HG03378 (cell line): ENCODE measurements around the gene MYCBP2.
"Not testable (repeated sequence)": the region's sequence is repeated elsewhere in the genome, so short reads cannot be mapped to it uniquely, and the experiment has no call there.

Source experiments
- ATAC-seq: cut with Tn5 transposase; IDR thresholded peaks from one replicate; pipeline ENCODE4 v1.9.1; 2021; ENCODE audit warnings: mild to moderate bottlenecking, moderate library complexity; ENCODE audit not compliant: unreplicated experiment

MYCBP2 gene

DNA sequence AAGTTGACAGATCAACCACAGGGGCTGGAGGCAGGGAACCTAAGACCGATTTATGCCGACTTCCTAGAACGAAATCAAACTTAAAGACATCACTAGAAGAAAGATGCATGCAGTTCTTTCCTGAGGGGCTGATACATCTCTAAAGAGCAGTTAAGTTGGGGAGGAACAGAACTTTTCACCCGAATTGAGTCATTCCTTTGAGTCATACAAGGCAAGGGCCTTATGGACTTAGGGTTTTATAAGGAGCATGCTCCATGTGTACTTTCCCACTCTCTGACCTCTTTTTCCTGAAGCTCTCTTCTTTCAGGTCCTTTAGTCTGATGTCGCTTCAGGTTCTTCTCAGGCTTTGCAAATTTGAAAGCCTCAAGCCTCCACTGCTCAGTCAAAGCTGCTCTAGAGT, 292.0 kb downstream of the MYCBP2 start:
- no peak for ATAC-seq

DNA sequence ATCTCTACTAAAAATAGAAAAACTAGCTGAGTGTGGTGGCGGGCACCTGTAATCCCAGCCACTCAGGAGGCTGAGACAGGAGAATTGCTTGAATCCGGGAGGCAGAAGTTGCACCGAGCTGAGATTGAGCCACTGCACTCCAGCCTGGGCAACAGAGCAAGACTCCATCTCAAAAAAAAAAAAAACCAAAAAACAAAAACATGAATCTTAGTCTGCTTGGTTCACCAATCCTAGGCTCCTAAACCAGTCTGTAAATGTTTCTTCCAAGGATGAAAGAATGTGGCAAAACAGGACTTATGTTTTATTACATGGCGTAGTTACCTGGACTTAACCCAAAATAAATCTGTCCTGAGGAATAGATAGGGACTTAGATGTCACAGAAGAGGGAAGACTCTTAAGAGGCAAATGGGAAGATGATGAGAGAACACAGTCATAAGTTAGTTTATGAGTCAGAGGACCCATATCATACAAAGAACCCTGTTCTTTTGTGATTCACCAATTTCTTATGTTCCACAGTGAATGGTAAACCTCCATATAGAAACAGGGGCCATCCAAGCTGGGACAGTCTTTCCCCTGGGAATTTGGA, 293.1 kb downstream of the MYCBP2 start:
- ATAC-seq: no peak

DNA sequence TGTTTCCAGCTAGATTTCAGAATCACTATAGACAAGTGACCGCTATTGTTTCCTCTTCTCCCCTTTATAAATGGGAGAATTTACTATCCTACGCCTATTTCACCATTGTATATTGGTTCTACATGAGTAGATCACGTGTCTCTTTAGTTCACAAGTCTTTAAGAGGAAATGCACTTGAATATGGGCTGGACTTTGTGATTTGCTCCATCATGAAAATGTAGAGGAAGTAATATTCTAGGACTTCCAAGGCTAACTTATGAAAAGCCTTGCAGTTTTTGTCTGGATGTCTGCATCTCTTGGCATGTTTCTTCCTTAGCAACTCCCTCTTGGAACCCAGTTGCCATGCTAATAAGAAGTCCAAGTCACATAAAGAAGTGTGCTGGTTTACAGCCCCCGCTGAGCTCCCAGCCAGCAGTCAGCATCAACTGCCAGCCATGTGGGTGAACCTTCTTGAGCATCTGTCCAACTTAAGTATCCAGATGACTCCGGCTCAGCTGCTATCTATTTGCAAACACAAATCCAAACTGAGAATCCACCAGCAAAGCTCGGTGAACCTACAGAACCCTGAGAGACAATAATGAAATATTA, 295.1 kb downstream of the MYCBP2 start:
- no peak for ATAC-seq

DNA sequence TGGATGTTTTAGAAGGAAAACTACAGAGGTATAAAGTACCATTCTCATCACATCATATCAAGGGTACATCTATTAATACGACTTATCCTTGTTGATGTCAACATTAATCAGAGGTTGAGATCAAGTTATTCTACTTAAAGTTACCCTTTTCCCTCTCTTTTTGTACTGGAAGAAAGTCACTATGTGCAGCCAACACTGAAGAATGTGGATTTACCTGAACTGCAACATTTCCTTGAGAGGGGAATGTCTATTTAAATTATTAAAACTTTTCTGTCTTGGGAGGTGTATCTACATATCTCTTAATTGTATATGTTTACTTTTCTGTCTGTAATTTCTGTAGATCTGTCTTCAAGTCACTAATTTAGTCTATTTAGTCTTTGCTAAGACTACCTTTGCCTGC, 297.5 kb downstream of the MYCBP2 start:
- ATAC-seq: no peak

DNA sequence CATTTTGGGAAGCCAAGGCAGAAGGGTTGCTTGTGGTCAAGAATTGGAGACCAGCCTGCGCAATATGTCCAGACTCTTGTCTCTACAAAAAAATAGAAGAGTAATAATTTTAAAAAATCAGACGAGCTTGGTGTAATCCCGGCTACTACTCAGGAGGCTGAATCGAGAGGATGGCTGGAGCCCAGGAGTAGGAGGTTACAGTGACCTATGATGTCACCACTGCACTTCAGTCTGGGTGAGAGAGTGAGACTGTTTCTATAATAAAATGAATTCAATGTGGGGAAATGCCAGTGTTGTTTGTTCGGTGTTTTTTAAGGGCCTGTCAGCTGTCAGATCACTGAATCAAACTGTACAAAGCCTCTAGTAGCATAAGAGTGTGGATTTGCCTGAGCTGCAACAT, 298.7 kb downstream of the MYCBP2 start:
- ATAC-seq: no peak

DNA sequence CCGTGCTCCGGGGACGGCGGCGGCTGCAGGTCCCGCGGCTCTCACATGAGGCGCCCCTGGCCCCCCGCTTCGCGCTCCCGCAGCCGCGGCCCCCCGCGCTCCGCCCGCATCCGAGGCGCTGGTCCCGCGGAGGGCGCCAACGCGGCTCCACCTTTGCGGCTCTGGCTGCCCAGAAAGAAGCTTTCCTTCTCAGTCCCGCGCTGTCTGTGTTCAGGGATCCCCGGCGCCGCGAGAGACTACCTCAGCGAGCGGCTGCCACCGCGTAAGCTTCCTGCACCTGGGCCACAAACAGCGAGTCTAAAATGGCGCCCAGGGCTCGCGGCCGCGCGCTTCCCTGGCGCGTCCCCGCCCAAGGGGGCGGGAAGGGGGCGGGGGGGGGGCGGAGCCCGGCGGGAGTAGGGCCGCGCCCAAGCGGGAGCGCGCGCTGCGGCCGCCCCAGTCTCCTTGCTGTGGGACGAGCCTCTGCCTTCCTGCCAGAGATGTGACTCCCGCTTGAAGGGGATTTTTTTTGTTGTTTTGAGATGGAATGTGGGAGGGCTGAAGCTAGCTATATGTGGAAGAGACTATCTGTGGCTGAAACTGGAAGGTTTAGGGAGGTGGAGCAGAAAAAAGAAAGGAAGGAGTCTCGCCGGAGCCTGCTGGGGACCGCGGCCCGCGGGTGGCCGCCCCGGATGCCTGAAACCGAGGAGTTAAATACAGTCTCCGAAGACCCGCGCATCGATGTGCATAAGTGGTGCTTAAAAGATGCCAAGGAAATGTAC, 299.9 kb downstream of the MYCBP2 start, which contains the start of gene FBXL3:
Gene FBXL3 (minus strand): TSS at position 299 of the 761 bp plus-strand sequence. CDS start 5,299 bp downstream, outside the sequence.
- ATAC-seq: peak; percentile 53

DNA sequence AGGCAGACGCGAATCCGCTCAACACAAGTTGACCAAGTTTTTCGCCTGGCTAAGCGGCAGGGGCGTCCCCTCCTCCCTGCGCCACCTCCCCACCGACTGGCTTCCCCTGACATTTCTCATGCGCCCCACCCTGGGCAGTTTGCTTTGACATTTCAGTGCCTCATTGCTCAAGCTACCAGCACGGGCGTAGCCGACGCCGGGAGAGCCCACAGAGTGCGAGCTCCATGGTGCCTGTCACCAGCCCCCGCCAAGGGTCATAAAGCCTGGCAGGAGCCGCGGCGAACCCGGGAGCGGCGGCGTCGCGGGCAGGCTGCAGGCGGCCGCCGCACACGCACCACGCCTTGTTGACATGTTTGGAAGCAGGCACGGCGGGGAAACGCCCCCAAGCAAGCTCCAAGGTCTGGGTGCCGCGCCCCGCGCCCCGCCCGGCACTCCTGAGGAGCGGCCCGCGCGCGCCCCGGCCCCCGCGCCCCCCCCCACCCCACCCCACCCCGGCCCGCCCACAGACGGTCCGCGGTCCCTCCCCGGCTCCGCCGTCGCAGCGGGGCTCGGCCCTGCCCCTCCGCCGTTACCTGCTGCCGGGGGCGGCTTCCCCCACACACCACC, 300.5 kb downstream of the MYCBP2 start:
- peak; percentile 52 for ATAC-seq

DNA sequence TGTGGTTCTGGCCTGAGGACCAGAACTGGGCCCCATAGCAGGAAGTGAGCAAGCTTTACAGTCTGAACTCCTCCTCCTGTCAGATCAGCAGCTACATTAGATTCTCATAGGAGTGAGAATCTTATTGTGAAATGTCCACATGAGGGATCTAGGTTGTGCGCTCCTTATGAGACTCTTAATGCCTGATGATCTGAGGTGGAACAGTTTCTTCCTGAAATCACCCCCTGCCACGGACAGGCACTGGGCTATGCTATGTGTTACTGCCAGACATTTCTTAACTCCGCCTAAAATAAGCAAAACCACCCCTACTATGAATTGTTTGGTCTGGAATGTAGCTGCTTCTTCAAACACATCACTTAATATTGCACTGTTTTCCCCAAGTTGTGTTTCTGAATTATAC, 304.6 kb downstream of the MYCBP2 start:
- no peak for ATAC-seq

DNA sequence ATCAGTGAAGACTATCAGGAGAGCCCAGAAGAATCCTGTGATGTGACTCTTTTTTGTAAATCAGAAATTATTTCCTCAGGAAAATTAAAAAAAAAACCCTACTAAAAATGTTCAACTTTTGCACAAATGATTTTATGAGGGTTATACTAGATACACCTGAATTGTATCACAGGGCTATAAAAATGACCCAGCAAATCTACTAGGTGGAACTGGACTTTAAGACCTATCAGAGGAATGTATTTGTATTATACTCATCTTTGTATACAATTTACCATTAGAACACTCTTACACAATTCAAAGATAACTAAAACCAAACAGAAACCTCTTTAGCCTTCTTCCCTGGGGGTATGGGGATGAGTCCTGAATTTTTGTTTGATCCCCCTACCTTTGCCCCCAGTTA, 307.1 kb downstream of the MYCBP2 start:
- ATAC-seq: no peak

DNA sequence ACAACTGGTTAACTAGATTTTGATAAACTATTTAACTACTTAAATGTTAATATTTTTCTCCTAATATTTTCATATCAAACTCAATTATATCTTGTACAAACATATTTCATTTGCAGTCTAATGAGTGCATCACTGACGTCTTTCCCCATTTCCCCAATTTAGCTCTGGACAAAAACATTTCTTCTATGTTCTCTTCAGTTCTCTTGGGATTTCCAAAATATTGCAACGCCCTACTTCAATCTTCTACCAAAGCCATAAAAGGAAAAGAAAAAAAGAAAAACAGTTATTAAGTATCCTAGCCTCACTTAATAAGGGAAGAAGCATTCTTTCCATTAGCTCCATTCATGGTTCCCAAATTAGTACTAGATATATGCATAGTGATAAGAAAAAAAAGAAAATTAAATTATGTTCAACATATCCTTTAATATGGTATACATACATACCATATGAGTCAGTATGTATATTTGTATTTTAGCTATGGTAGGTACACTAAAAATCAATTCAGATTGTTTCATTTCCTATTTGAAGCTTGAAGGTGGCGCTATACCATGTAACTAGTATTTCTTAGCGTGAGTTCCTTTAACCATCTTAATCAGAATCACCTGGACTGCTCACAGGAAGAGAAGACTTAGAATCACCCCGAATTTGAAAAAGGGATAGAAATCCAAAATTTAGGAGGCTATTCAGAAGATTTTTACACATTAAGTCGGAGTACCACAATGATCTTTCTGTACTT, 309.8 kb downstream of the MYCBP2 start:
- ATAC-seq: no peak

DNA sequence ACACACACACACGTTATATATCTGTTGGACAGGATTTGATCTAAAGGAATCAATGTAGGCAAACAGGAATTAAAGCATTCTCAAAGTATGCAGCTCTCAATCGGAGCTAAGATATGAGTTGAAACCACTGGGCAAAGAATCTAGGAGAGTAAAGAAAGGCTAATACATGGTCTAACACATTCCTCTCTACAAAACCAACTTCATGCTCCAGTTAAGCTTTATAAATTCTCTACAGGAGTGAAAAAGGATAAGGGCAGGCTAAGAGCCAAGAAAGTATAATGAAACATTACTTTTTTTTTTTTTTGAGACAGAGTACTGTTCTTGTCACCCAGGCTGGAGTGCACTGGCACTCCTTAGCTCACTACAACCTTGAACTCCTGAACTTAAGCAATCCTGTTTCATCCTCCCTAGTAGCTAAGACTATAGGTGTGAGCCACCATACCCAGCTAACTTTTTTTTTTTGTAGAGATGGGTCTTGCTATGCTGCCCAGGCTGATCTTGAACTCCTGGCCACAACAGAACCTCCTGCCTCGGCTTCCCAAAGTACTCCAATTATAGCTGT, 310.6 kb downstream of the MYCBP2 start:
- no peak for ATAC-seq

DNA sequence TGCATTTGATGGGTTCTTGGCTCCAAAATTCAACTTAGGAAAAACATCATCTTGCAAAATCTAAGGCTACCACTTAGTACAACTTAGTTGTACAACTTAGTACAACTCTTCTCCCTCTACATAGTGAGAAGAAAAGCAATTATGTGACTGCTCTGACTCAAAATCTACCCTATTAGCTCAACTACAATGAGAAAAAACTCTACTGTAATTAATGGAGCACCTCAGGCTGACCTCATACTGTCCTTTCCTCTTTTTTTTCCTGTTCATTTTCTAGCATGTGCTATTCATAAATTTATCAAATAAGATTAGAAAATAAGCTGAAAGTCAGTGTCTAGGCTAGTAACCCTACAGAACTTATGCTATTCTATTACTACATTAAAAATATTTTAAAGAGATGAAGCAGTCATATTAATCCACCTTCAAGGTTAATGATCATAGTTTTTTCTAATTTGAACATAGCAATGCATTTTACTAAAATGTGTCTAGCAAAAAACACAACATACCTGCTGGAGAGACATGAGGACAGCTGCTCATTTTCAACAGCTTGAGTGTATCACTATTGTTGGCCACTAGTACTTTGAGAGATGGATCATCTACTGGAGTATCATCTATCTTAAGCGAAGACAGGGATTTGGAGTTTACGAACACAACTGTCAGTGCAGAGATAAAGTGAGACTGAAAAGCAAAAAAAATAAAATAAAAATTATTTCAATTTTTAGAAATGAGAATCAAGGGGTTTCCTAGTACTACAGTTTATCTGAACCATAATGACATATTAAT, 311.8 kb downstream of the MYCBP2 start:
- ATAC-seq: no peak

DNA sequence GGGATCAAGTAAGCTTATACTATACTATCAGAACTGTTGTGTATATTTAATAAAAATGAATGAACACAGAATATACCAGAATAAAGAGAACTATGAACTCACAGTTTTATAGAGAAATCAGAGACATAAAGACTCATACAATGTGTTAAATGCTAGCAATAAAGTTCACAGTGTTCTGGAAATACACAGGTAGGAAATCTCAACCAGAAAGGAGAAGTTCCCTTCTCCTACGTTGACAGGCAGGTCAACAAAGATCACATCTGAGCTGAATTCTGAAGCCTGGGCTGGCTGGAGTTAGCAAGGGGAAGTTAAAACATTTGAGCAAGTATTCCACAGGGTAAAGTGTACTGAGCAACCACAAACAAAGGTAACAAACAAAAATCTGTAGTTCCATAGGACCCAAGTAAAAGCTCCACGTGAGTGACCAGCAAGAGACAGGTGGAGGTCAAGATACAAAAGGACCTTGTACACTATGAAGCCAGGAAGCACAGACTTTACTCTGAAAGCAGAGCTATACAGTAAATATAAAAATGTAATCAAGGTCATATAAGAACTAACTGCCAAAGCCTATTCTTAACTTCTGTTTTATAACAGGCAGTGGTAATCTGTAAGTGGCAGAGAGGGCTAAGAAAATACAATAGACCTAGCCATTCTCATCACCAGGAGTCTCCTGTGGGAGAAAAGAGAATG, 312.9 kb downstream of the MYCBP2 start:
- no peak for ATAC-seq

DNA sequence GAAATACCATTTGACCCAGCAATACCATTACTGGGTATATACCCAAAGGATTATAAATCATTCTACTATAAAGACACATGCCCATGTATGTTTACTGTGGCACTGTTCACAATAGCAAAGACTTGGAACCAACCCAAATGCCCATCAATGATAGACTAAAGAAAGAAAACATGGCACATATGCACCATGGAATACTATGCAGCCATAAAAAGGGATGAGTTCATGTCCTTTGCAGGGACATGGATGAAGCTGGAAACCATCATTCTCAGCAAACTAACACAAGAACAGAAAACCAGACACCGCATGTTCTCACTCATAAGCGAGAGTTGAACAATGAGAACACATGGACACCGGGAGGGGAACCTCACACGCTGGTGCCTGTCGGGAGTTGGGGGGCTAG, 317.2 kb downstream of the MYCBP2 start:
- ATAC-seq: not testable (repeated sequence)

DNA sequence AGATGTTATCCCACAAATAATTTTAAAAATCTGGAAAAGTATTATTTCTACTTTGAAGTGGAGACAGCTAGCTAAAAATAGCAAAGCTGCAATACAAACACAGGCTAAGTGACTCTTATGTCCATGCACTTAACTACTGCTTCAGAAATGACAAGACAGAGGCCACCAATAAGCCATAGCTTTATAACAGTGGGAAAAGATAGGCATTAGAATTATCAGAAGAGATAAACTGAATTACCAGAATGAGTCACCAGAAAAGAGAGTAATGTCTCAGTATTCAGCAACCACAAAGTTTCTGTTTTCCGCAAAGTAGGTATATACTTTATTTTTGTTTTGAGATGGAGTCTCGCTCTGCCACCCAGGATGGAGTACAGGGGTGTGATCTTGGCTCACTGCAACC, 317.9 kb downstream of the MYCBP2 start:
- peak; percentile 70 for ATAC-seq

DNA sequence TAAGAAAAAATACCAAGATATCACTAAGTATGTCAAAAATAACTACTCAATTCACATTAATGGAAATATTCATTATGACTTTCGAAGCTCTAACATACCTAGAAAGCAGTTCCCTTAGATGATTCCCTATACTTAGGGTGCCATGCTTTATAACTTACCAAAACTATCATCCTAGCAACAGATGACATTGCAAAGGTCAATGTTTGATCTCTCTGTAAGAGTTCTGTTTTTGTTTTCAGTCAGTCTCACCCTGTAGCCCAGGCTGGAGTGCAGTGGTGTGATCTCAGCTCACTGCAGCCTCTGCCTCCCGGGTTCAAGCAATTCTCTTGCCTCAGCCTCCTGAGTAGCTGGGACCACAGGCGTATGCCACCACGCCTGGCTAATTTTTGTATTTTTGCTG, 318.6 kb downstream of the MYCBP2 start:
- peak; percentile 60 for ATAC-seq

DNA sequence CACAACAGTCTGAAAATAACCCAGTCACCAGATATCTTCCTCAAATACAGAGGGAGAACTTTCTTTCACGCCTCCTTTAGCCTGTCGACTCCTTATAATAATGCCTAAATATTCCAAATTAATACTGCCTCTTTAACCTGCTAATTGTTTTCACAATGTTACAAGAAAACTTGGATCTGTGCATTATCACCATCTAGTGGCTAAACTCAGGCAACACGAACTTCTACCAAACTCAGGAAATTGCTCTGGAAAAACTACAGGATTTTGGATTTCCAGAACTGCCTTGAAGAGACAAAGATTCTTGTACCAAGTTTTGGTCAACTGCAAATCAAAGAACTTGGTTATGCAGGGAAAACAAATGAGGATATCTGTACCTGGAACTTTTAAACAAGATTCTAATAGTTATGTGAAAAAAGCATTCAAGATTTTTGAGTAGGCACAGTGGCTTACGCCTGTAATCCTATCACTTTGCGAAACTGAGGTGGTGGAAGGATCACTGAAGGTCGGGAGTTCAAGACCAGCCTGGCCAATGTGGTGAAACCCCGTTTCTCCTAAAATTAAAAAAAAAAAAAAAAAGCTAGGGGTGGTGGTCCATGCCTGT, 324.2 kb downstream of the MYCBP2 start:
- ATAC-seq: no peak

DNA sequence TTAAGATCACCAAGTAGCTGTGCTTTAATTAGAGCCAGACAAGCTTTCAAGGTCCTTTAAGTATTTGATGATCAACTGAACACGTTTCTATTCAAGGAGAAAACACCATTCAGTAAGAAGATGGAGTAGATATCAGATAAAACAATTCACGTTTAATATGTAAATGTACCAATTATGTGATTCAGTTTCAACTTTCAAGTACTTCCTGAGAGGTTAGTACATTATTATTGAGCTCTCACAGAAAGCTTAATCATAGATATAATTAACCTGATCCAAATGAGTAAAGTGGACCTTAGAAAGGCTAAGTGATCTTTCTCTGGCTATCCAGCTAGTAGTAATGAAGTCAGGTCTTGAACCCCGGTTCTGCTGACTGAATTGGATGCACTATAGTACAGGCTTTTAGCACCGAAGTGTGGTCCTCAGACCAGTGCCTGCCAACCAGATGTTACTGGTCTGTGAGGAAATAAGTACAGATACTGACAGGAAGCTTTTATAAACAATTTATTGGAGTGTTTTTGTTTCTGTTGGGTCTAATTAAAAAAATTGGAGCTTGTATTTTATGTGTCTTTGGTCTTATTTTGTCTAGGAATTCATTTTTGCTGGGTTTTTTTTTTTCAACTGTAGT, 324.8 kb downstream of the MYCBP2 start:
- no peak for ATAC-seq

DNA sequence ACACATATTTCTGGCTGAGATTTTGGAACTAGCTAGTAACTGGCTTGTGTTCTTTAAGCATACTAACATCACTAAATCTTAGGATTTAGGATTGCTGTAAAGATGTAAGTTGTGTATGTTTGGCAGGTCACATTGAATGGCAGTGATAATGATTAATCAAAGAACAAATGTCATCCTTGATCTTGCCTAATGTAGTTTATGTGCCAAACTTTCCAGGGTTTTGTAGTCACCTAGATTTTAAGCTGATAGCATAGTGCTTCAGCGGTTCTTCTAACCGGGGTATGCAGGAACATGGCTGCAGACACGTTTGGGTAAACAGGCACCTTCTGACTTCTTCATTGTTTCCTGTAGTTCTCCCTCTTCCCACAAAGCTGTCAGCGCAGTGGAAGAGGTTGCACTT, 325.4 kb downstream of the MYCBP2 start:
- no peak for ATAC-seq
